GM18858 (cell line): Measurements from ENCODE around the gene DPT.
"Not testable (repeated sequence)": the region's sequence is repeated elsewhere in the genome, so short reads cannot be mapped to it uniquely, and the experiment has no call there.

Experiments
- ATAC-seq: cut with Tn5 transposase; IDR thresholded peaks from one replicate; pipeline ENCODE4 v1.9.1; 2021; ENCODE audit not compliant: unreplicated experiment

Gene DPT

GRCh38 chr1:168728473-168729404, at the start of gene DPT:
DPT (minus strand) TSS chr1:168729206; CDS start chr1:168729174, 32 bp downstream.
- no peak for ATAC-seq

- ATAC-seq, result no peak
These were observed 46.4 kb upstream of the DPT start for GRCh38 chr1:168775366-168775765.

- ATAC-seq, result no peak
These were observed 45.2 kb upstream of the DPT start for GRCh38 chr1:168774241-168774640.

- no peak for ATAC-seq
These were observed 43.5 kb upstream of the DPT start for GRCh38 chr1:168772428-168773060.

- no peak for ATAC-seq
These were observed 42.2 kb upstream of the DPT start for GRCh38 chr1:168771104-168771630.

- ATAC-seq, result not testable (repeated sequence)
These were observed 40.9 kb upstream of the DPT start for GRCh38 chr1:168769893-168770292.

GRCh38 chr1:168767894-168768584, 39.0 kb upstream of the DPT start:
- ATAC-seq, result no peak

- no peak for ATAC-seq
These were observed 37.6 kb upstream of the DPT start for GRCh38 chr1:168766568-168766967.

- no peak for ATAC-seq
These were observed 34.0 kb upstream of the DPT start for GRCh38 chr1:168763031-168763430.

- no peak for ATAC-seq
These were observed 33.5 kb upstream of the DPT start for GRCh38 chr1:168762473-168762872.

GRCh38 chr1:168760781-168761180, 31.8 kb upstream of the DPT start:
- no peak for ATAC-seq

GRCh38 chr1:168760241-168760640, 31.2 kb upstream of the DPT start:
- no peak for ATAC-seq

GRCh38 chr1:168759077-168759476, 30.1 kb upstream of the DPT start:
- no peak for ATAC-seq

GRCh38 chr1:168758503-168758902, 29.5 kb upstream of the DPT start:
- ATAC-seq, result no peak

- no peak for ATAC-seq
These were observed 26.9 kb upstream of the DPT start for GRCh38 chr1:168755800-168756418.

GRCh38 chr1:168752171-168752832, 23.3 kb upstream of the DPT start:
- ATAC-seq, result no peak

- no peak for ATAC-seq
These were observed 22.2 kb upstream of the DPT start for GRCh38 chr1:168751195-168751650.

GRCh38 chr1:168742994-168743650, 14.1 kb upstream of the DPT start:
- ATAC-seq, result no peak

GRCh38 chr1:168742386-168742785, 13.4 kb upstream of the DPT start:
- ATAC-seq, result no peak

- ATAC-seq, result no peak
These were observed 10.9 kb upstream of the DPT start for GRCh38 chr1:168739908-168740307.
